Right renal pelvis (tissue), 4 donors: Measurements from ENCODE around the gene ADAD2. TPM values are rescaled to one million over a fixed set of nuclear protein-coding genes. Genes with fewer than 3 reads are reported as not detected.
A peak's percentile ranks its signal among the peaks of the same experiment; 100 is the strongest.
"Not testable (repeated sequence)": the region's sequence is repeated elsewhere in the genome, so short reads cannot be mapped to it uniquely, and the experiment has no call there.

Experiments used
- DNase-seq, 4 donors: peaks; one replicate each; pipeline ENCODE4 v3.0.0-alpha.2; 2013; ENCODE audit warnings: low read depth in 4 of 4, low spot score in 3 of 4, missing footprints in 1 of 4
- polyA plus RNA-seq, 4 donors: library from polyadenylated mRNA; unstranded; fragments of 120-200 nt; gene quantifications; one replicate each; pipeline ENCODE4 v1.2.1, GENCODE V29; 2013; ENCODE audit not compliant: insufficient read length in 4 of 4

ADAD2 gene
- polyA plus RNA-seq, 4 donors, result 0.28 to 0.35 TPM; not detected in 2

GRCh38 chr16:84195201-84196093, 4.5 kb downstream of the ADAD2 start:
- DNase-seq, result no peak

- no peak for DNase-seq
Observed at GRCh38 chr16:84196101-84196500, 5.1 kb downstream of the ADAD2 start.

- DNase-seq, result no peak
Observed at GRCh38 chr16:84196727-84197394, 5.9 kb downstream of the ADAD2 start.

DNA sequence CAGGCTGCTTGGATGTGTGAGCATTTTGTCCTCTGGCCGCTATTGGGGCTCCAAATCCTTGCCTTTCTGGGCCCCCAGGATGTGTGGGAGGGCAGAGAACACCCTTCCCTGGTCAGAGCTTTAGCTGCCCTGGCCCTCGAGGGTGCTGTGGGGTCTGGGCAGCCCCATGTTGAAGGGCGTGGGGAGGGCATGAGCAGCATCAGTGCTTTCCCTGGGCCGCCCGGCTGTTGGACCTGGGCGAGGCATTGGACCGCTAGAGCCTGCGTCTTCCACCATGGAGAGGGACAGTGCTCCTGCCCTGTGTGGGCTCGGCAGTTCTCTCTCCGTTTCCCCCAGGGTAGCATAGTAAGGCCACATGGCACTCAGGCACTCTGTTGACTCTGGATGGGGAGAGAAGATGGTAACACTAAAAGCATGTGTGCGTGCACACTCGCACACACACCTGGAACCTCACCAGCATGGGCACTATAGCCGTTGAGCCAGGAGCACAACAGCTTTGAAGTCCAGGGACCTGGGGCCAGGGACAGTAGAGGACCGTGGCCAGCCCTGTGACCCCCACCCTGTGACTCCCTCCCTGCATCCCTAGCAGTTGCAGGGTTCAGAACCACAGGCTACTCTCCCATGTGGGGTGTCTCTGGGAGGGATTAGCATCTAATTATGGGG, 6.6 kb downstream of the ADAD2 start:
- DNase-seq, result no peak

DNA sequence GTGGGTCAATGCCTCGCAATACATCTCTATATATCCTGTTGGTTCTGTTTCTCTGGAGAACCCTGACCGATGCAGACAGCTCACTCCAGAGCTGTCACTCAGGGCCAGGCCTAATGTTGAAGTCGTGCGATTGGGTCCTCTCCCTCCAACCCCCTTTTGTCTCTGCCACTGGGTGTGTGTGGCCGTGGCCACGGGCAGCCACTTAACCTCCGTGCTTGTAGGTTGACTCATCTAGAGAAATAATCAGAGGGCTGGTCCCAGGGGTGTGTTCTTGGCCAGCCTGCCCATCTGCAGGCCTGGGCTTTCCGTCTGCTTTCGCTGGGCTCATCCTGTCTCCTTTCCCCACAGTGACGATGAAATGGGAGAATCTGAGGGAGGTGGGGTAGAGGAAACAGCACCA, 7.4 kb downstream of the ADAD2 start:
- no peak for DNase-seq

GRCh38 chr16:84199097-84199496, 8.1 kb downstream of the ADAD2 start:
- DNase-seq, result no peak

DNA sequence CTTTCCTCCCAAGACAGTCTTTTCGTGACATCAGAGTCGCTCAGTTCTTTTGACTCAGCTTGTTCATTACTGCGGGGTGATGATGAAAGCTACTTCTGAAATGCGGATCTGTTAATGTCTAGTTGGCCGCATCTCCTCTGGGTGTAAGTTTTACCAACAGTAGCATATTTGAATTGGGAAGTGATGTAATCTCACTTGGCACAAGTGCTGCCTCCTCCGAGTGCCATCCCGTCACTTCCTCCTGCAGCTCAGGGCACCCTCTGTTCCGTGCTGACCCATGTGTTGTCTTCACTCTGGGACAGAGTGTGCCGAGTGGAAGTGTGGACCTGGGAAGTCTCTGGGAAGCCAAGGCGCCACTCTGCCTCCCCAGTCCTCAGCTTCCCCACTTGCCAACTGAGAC, 8.9 kb downstream of the ADAD2 start:
- no peak for DNase-seq

DNA sequence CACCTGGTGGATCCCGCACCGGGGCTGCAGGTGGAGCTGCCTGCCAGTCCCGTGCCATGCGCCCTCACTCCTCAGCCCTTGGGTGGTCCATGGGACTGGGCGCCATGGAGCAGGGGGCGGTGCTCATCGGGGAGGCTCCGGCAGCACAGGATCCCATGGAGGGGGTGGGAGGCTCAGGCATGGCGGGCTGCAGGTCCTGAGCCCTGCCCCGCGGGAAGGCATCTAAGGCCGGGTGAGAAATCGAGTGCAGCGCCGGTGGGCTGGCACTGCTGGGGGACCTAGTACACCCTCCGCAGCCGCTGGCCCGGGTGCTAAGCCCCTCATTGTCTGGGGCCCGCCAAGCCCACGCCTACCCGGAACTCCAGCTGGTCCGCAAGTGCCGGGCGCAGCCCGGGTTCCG, 13.6 kb downstream of the ADAD2 start:
- DNase-seq, result not testable (repeated sequence)

- DNase-seq, result not testable (repeated sequence)
Observed at GRCh38 chr16:84205123-84205522, 14.2 kb downstream of the ADAD2 start.

DNA sequence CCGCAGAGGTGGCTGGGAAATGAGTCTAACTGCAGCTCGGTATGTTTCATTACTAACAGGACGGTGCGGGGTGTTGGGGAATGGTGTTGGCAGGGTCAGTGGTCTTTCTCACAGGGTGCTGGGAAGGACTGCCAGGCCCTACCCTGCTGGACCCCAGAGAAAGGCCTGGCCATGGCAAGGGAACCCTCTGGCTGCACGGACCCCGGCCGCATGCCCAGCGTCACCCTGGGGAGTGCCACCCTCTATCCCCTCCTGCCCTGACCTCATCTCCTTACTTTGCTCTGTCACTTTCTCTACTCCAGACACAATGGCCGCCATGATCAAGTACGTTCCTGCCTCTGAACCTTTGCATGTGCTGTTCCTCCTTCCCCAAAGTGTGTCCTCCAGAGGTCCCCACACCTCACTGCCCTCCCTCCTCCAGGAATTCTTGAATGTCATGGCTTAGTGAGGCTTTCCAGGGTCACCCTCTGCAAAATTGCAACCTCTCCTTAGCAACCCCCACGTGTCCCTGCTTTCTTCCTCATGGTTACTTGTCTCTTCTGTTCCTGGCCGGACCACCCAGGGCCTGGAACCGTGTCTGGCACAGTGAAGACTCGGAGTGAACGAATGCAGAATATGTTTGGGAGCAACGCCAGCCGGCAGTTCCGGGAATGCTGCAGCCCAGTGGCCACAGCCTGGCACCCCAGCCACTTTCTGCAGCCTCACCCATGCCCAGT, 15.2 kb downstream of the ADAD2 start:
- no peak for DNase-seq

GRCh38 chr16:84207251-84207650, 16.3 kb downstream of the ADAD2 start:
- peak in 1 of 4 donors; percentile 36 for DNase-seq

DNA sequence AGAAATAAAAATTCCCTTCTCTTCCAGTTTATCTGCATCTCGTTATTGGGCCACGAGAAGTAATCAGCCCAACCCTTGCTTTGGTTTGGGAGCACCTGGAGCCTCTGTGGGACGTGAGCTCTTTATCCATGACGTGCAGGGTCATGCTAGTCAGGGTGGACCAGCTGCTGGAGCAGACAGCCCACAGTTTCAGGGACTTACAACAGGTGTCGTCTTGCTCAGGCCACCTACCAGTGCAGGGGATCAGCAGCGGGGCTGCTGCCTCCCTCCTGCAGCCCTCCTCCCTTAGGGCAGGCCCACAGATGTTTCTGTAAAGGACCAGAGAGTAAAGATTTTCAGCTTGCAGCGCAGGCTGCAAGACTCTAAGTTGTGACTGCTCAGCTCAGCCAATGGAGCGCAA, 16.9 kb downstream of the ADAD2 start:
- no peak for DNase-seq

DNA sequence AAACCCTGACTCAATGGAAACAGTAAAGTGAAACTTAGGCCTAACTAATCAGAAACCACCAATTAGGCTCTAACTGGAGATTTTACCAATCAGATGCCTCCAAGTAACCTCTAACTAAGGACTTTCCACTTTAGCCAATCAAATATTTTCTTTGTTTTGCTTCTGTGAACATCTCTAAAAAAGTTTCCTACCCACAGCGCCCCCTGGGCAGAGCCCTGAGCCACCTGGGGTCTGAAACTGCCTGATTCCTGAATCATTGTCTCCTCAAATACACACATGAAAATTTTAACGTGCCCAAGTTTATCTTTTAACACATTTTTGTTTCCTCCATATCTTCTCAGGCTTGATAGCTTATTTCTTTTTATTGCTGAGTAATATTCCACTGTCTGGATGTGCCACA, 19.0 kb downstream of the ADAD2 start:
- no peak for DNase-seq

DNA sequence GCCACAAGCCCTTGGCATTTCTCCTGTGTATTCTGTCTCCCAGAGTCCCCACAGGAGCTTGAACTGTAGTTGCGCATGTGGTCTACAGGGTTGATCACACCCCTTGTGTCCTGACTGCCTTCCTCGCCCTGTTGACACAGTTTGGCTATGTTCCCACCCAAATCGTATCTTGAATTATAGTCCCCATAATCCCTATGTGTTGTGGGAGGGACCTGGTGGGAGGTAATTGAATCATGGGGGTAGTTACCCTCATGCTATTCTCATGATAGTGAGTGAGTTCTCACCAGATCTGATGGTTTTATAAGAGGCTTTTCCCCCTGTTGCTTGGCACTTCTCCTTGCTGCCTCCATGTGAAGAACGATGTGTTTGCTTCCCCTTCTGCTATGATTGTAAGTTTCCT, 21.2 kb downstream of the ADAD2 start:
- DNase-seq, result no peak

DNA sequence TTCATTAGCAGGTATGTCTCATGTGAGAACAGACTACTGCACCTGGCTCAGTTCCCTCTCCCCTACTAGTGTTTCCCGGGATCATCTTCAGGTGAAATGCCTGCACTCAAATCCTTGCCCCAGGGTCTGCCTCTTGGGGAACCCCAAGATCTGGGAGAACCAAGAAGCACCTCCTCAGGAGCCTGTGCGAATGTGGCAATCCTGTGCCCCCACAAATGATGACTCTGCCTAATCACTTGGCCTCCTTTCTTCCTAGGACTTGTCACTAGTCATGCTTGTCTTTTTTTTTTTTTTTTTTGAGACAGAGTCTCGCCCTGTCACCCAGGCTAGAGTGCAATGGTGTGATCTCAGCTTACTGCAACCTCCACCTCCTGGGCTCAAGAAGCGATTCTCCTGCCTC, 21.7 kb downstream of the ADAD2 start:
- DNase-seq, result no peak

DNA sequence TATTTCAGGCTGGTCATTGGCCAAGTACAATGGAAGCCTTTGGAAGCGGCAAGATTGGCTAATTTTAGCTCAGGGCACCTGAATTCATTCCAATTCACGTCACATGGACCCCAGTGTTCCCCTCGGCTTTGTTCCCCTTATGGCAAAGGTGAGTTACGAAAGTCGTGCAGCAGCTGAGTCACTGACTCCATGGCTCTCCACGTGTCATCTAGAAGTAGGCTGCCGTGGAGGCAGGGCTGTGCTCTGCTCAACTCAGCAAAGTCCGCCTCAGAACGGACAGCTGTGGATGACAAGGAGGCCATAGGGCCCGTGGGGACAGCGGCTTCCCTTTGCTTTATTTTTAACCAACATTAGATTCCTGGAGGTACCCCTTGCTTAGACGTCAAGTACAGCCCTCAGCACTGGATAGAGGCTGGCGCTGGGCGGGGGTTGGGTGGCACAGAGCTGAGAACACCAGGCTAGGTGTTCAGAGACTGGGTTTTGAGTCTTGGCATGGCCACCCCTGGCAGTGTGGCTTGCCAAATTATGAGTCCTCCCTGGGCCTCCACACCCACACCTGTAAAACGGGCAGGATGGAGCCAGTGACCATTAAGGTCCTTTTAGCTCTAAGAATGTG, 23.6 kb downstream of the ADAD2 start:
- no peak for DNase-seq

DNA sequence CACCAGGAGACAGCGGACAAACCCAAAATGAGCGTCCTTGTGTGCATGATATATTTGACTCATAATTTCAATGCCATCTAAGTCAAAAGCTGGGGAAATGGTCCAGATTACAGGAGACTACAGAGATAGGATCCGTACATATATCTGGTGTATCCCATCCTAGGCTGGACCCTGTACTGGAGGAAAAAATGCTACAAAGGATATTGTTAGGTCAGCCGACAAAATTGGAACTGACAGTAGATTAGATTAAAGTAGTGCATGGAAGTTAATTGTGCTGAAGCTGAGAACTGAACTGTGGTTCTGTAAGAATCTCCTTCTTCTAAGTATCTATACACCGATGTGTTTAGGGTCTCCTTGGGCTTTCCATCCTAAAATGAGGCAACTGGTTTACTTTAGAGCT, 24.6 kb downstream of the ADAD2 start:
- DNase-seq, result no peak

DNA sequence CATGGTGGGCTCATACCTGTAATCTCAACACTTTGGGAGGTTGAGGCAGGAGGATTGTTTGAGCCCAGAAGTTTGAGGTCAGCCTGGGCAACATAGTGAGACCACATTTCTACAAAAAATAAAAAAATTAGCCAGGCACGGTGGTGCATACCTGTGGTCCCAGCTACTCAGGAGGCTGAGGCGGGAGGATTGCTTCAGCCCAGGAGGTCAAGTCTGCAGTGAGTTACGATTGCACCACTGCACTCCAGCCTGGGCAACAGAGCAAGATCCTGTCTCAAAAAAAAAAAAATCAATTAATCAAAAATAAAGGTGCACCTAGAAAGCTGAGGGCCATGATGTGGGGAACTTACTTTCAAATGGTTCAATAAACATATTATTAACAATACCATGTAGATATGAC, 25.2 kb downstream of the ADAD2 start:
- DNase-seq, result not testable (repeated sequence)

DNA sequence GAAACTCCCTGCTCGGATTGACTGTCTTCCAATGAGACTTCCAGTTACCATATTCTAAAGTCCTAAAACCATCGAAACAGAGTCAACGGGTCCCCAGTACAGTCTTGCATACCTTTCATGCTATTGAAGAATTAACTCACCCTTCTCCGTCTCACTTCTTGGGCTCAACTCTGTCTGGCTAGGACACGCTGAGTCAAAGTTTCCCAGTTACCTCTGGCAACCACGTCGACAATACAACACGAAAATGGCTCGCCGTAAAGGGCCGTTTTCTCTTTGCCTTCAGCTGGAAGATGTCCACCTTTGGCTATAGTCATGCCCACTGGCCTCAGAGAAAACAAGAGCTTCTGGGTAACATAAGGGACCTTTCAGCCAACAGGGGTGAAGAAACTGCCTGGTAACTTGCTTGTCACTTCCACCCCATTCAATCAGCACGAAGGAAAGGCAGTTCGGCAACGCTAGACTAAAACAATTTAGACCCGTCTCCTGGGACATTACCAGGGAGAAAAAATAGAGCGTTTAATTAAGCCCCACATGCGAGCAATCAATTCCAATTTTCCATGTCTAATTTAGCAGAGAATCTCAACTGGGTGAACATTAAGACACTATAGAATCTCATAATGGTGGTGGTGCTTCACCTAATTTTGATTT, 27.3 kb downstream of the ADAD2 start:
- DNase-seq, result no peak

- DNase-seq, result no peak
Observed at GRCh38 chr16:84218956-84219355, 28.0 kb downstream of the ADAD2 start.
